ENCODE results near the gene DIPK1C.

The DIPK1C gene

GRCh38 chr18:74425161-74425560 is 31.9 kb downstream of the DIPK1C start:
- H3K27me3 ChIP-seq (ENCODE audit: insufficient read depth, low read depth, severe bottlenecking) = no peaks in the 10 kb centered on the region
- H3K27ac ChIP-seq = no peak overlapping the region
- no peak for DNase-seq
- H3K9me3 ChIP-seq (ENCODE audit: severe bottlenecking) = peaks cover 4% of the 10 kb centered on the region
- no peak for TF ChIP-seq CTCF (IDR thresholded peaks at IDR 0.05; ENCODE audit: low read depth, low read length)
- H3K4me3 ChIP-seq (ENCODE audit: low read depth, low read length) = no peak overlapping the region
- no peaks in the 10 kb centered on the region for H3K36me3 ChIP-seq

GRCh38 chr18:74422541-74422940 is 34.6 kb downstream of the DIPK1C start:
- no peak for TF ChIP-seq CTCF (IDR thresholded peaks at IDR 0.05; ENCODE audit: low read depth, low read length)
- no peaks in the 10 kb centered on the region for H3K27me3 ChIP-seq (ENCODE audit: insufficient read depth, low read depth, severe bottlenecking)
- no peak overlapping the region for H3K4me3 ChIP-seq (ENCODE audit: low read depth, low read length)
- peaks cover 4% of the 10 kb centered on the region for H3K9me3 ChIP-seq (ENCODE audit: severe bottlenecking)
- H3K36me3 ChIP-seq = no peaks in the 10 kb centered on the region
- DNase-seq = no peak
- H3K27ac ChIP-seq = no peak overlapping the region

GRCh38 chr18:74420926-74421325 is 36.2 kb downstream of the DIPK1C start:
- H3K4me3 ChIP-seq (ENCODE audit: low read depth, low read length) = no peak overlapping the region
- H3K36me3 ChIP-seq = no peaks in the 10 kb centered on the region
- H3K27me3 ChIP-seq (ENCODE audit: insufficient read depth, low read depth, severe bottlenecking) = no peaks in the 10 kb centered on the region
- no peak for DNase-seq
- no peak for TF ChIP-seq CTCF (IDR thresholded peaks at IDR 0.05; ENCODE audit: low read depth, low read length)
- peaks cover 4% of the 10 kb centered on the region for H3K9me3 ChIP-seq (ENCODE audit: severe bottlenecking)
- H3K27ac ChIP-seq = no peak overlapping the region

GRCh38 chr18:74420481-74420880 is 36.6 kb downstream of the DIPK1C start:
- H3K9me3 ChIP-seq (ENCODE audit: severe bottlenecking) = no peaks in the 10 kb centered on the region
- H3K4me3 ChIP-seq (ENCODE audit: low read depth, low read length) = no peak overlapping the region
- no peaks in the 10 kb centered on the region for H3K36me3 ChIP-seq
- H3K27ac ChIP-seq = no peak overlapping the region
- no peak for TF ChIP-seq CTCF (IDR thresholded peaks at IDR 0.05; ENCODE audit: low read depth, low read length)
- DNase-seq = no peak
- no peaks in the 10 kb centered on the region for H3K27me3 ChIP-seq (ENCODE audit: insufficient read depth, low read depth, severe bottlenecking)

GRCh38 chr18:74419761-74420160 is 37.3 kb downstream of the DIPK1C start:
- no peak overlapping the region for H3K27ac ChIP-seq
- no peaks in the 10 kb centered on the region for H3K27me3 ChIP-seq (ENCODE audit: insufficient read depth, low read depth, severe bottlenecking)
- no peak overlapping the region for H3K4me3 ChIP-seq (ENCODE audit: low read depth, low read length)
- DNase-seq = no peak
- H3K36me3 ChIP-seq = no peaks in the 10 kb centered on the region
- H3K9me3 ChIP-seq (ENCODE audit: severe bottlenecking) = no peaks in the 10 kb centered on the region
- no peak for TF ChIP-seq CTCF (IDR thresholded peaks at IDR 0.05; ENCODE audit: low read depth, low read length)

- no peak for TF ChIP-seq CTCF (IDR thresholded peaks at IDR 0.05; ENCODE audit: low read depth, low read length)
- H3K27me3 ChIP-seq (ENCODE audit: insufficient read depth, low read depth, severe bottlenecking) = no peaks in the 10 kb centered on the region
Measured at GRCh38 chr18:74418023-74418422, 39.1 kb downstream of the DIPK1C start.

More at GRCh38 chr18:74418023-74418422, 39.1 kb downstream of the DIPK1C start:
- Histone ChIP-seq H3K9me3 (ENCODE audit: severe bottlenecking) (no peaks in the 10 kb centered on the region), H3K36me3 (no peaks in the 10 kb centered on the region), H3K27ac (no peak overlapping the region), H3K4me3 (ENCODE audit: low read depth, low read length) (no peak overlapping the region)
- DNase-seq = no peak
